Measurements from ENCODE around the gene HIC1.
"Not testable (repeated sequence)": the region's sequence is repeated elsewhere in the genome, so short reads cannot be mapped to it uniquely, and the experiment has no call there.

Gene HIC1

DNA sequence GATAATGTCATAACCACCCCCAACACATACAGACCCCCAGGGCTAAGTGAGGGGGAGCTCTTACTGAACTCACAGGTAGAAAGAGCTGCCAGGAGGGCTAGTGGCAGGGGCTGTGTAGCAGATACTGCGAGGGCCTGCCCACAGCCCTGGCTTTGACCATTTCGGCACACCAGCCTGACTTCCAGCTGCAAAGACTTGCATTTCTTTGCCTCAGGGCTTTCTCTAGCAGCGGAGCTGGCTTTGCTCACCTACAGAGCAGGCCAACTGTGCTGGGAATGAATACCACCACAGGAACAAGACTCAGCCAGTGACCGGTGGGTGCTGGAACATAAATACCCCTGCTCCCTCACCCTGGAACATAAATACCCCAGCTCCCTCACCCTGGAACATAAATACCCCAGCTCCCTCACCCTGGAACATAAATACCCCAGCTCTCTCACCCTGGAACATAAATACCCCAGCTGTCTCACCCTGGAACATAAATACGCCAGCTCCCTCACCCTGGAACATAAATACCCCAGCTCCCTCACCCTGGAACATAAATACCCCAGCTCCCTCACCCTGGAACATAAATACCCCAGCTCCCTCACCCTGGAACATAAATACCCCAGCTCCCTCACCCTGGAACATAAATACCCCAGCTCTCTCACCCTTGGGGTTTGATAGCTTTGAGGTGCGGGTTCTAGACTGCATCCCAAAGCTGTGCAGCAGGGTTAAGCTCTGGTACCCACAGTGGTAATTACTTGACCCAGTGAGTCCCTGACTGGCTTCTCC lies 41.5 kb upstream of the HIC1 start:
- not testable (repeated sequence) for H3K36me3 ChIP-seq (ENCODE audit: control insufficient read depth in 4 of 4, insufficient read depth in 4 of 4, low read length in 3 of 4)
- CTCF ChIA-PET, result interaction anchor here (1.2 to 1.3 kb wide), 2 partner anchors 9 to 14 kb away, joined by 4 read pairs; no protein-coding TSS in a partner anchor

DNA sequence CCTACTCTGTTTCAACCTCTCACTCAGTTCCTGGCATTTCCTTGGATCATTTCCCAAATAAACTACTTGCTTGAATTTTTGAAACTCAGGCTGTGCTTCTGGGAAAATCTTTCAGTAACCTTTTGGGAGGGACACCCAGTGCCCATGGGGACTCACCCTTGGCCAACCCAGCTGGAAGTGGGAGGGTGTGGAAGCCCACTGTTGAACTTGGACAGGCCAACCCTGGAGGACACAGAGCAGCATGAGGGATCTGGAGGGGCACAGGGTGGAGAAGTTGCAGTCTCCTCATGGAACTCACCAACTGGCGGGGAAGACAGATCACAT lies 40.9 kb upstream of the HIC1 start:
- Histone ChIP-seq H3K27me3 (replicated peaks in 2 of 5; ENCODE audit: control insufficient read depth in 4 of 5, insufficient read depth in 5 of 5, low read length in 4 of 5) (peaks cover 0 to 9% (median 0%) of the 10 kb centered on the region in 5 experiments), H3K36me3 (ENCODE audit: control insufficient read depth in 4 of 4, insufficient read depth in 4 of 4, low read length in 3 of 4) (no peaks in the 10 kb centered on the region), H3K27ac (ENCODE audit: insufficient read depth in 1 of 2, low read depth in 1 of 2, low read length in 2 of 2, poor library complexity in 1 of 2, severe bottlenecking in 2 of 2) (no peak overlapping the region), H3K4me3 (ENCODE audit: control insufficient read depth in 1 of 7, extremely low read depth in 1 of 7, insufficient read depth in 4 of 7, low read depth in 2 of 7, low read length in 6 of 7) (no peak overlapping the region), H3K9me3 (ENCODE audit: control extremely low read depth in 1 of 5, control insufficient read depth in 4 of 5, insufficient read depth in 2 of 5, low read depth in 1 of 5, low read length in 4 of 5) (peaks cover 0 to 5% (median 0%) of the 10 kb centered on the region in 5 experiments), H3K4me1 (ENCODE audit: control extremely low read depth in 1 of 4, control insufficient read depth in 4 of 4, insufficient read depth in 4 of 4, low read length in 3 of 4) (peaks cover 0 to 10% (median 3%) of the 10 kb centered on the region in 4 experiments)
- CTCF ChIA-PET, result interaction anchor here (1.2 to 1.3 kb wide), 2 partner anchors 10 to 15 kb away, joined by 4 read pairs; no protein-coding TSS in a partner anchor
- DNase-seq, result no peak
- POLR2A ChIA-PET, result no interaction called here
- WGBS (ENCODE audit: insufficient coverage), result 100% methylated on average over 1 of the region's 1 CpG

More for the DNA sequence above, 41.5 kb upstream of the HIC1 start:
- H3K4me1 ChIP-seq (ENCODE audit: control extremely low read depth in 1 of 4, control insufficient read depth in 4 of 4, insufficient read depth in 4 of 4, low read length in 3 of 4), result peaks cover 0 to 10% (median 3%) of the 10 kb centered on the region in 4 experiments
- H3K4me3 ChIP-seq (ENCODE audit: control insufficient read depth in 1 of 7, extremely low read depth in 1 of 7, insufficient read depth in 4 of 7, low read depth in 2 of 7, low read length in 6 of 7); H3K27me3 ChIP-seq (replicated peaks in 2 of 5; ENCODE audit: control insufficient read depth in 4 of 5, insufficient read depth in 5 of 5, low read length in 4 of 5); H3K9me3 ChIP-seq (ENCODE audit: control extremely low read depth in 1 of 5, control insufficient read depth in 4 of 5, insufficient read depth in 2 of 5, low read depth in 1 of 5, low read length in 4 of 5); H3K27ac ChIP-seq (ENCODE audit: insufficient read depth in 1 of 2, low read depth in 1 of 2, low read length in 2 of 2, poor library complexity in 1 of 2, severe bottlenecking in 2 of 2); DNase-seq; POLR2A ChIA-PET: not testable (repeated sequence)
- WGBS (ENCODE audit: insufficient coverage), result 94% methylated on average over 5 of the region's 6 CpGs

DNA sequence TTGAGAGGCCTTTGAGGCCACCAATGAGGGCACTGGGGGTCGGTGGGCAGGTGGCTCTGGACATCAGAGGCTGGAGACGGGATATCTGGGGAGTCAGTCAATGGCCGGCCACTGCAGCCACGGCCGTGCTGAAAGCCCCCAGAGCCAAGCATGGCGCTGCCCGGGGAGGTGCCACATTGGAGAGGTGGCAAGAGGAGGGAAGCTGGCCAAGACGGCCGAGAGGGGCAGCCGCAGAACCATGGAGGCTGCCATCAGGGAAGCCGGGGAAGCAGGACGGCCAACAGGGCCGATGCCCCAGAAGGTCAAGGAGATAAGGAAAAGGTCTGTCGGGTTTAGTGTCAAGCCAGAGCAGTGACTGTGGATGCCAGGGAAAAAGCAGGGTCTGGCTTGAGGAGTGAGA lies 39.6 kb upstream of the HIC1 start:
- CTCF ChIA-PET, result interaction anchor here (0.6 to 0.9 kb wide), 2 partner anchors 103 to 122 kb away, joined by 3 to 5 read pairs; no protein-coding TSS in a partner anchor
- WGBS (ENCODE audit: insufficient coverage), result 98% methylated on average over 11 of the region's 14 CpGs
- Histone ChIP-seq H3K36me3 (ENCODE audit: control insufficient read depth in 4 of 4, insufficient read depth in 4 of 4, low read length in 3 of 4) (no peaks in the 10 kb centered on the region), H3K4me3 (ENCODE audit: control insufficient read depth in 1 of 7, extremely low read depth in 1 of 7, insufficient read depth in 4 of 7, low read depth in 2 of 7, low read length in 6 of 7) (no peak overlapping the region), H3K9me3 (ENCODE audit: control extremely low read depth in 1 of 5, control insufficient read depth in 4 of 5, insufficient read depth in 2 of 5, low read depth in 1 of 5, low read length in 4 of 5) (peaks cover 0 to 5% (median 0%) of the 10 kb centered on the region in 5 experiments), H3K27me3 (replicated peaks in 2 of 5; ENCODE audit: control insufficient read depth in 4 of 5, insufficient read depth in 5 of 5, low read length in 4 of 5) (peaks cover 0 to 17% (median 0%) of the 10 kb centered on the region in 5 experiments), H3K27ac (ENCODE audit: insufficient read depth in 1 of 2, low read depth in 1 of 2, low read length in 2 of 2, poor library complexity in 1 of 2, severe bottlenecking in 2 of 2) (no peak overlapping the region), H3K4me1 (ENCODE audit: control extremely low read depth in 1 of 4, control insufficient read depth in 4 of 4, insufficient read depth in 4 of 4, low read length in 3 of 4) (peaks cover 0 to 11% (median 8%) of the 10 kb centered on the region in 4 experiments)
- DNase-seq, result no peak
- POLR2A ChIA-PET, result interaction anchor here (0.6 kb wide), 1 partner anchor 1040 kb away, joined by 3 read pairs; no protein-coding TSS in a partner anchor

DNA sequence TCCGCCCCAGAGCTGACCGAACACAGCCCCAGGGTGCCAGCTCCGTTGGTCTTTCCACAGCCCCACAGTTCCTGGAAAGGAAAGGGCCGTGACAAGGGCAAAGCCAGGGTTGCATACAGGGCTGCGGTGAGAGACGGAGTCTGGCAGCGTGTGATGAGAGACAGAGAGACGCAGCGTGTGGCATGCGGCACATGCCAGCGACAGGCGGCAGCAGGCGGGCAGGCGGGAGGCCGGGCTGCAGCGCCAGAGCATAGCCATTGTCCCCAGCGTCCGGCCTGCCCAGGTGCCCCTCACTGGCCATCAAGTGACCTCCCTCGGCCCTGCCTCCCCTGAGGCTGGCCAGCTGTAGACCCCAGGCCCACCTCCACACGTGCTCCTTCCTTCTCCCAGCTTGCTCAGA lies 38.4 kb upstream of the HIC1 start:
- peaks cover 0 to 15% (median 0%) of the 10 kb centered on the region in 5 experiments for H3K27me3 ChIP-seq (replicated peaks in 2 of 5; ENCODE audit: control insufficient read depth in 4 of 5, insufficient read depth in 5 of 5, low read length in 4 of 5)
- POLR2A ChIA-PET, result no interaction called here

DNA sequence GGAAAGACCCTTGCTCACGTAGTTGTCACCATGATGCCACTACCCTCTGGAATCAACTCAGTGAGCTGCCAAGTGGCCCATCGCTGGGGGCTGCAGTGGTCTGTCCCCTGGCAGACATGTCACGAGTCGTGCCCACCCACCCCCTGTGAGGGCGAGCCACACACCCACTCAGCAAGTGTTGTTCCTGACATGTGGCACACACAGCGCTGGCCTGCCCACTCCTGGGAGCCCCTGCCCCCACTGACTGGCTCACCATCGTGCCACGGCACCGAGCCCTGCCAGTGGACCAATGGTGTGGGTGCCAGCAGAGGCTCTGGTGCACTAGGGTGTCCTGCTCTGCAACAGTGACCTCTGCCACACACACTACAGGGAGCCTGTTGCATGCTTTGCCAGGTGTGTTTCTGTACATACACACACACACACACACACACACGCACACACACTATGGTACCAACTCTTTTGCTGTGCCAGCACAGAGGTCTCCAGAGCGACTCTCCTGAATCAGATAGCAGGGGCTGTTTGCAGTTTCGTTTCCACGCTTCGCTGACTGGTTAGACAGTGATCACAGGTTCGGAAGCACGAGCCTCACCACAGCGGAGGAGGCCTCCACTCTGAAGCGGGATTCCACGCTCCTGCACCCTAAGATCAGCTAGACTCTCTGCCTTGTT lies 37.5 kb upstream of the HIC1 start:
- Histone ChIP-seq H3K27ac (ENCODE audit: insufficient read depth in 1 of 2, low read depth in 1 of 2, low read length in 2 of 2, poor library complexity in 1 of 2, severe bottlenecking in 2 of 2) (no peak overlapping the region), H3K4me3 (ENCODE audit: control insufficient read depth in 1 of 7, extremely low read depth in 1 of 7, insufficient read depth in 4 of 7, low read depth in 2 of 7, low read length in 6 of 7) (no peak overlapping the region), H3K4me1 (ENCODE audit: control extremely low read depth in 1 of 4, control insufficient read depth in 4 of 4, insufficient read depth in 4 of 4, low read length in 3 of 4) (peaks cover 0 to 19% (median 17%) of the 10 kb centered on the region in 4 experiments), H3K9me3 (ENCODE audit: control extremely low read depth in 1 of 5, control insufficient read depth in 4 of 5, insufficient read depth in 2 of 5, low read depth in 1 of 5, low read length in 4 of 5) (peaks cover 0 to 5% (median 0%) of the 10 kb centered on the region in 5 experiments), H3K27me3 (replicated peaks in 2 of 5; ENCODE audit: control insufficient read depth in 4 of 5, insufficient read depth in 5 of 5, low read length in 4 of 5) (peaks cover 0 to 14% (median 0%) of the 10 kb centered on the region in 5 experiments), H3K36me3 (ENCODE audit: control insufficient read depth in 4 of 4, insufficient read depth in 4 of 4, low read length in 3 of 4) (no peaks in the 10 kb centered on the region)
- CTCF ChIA-PET, result no interaction called here
- WGBS (ENCODE audit: insufficient coverage), result 96% methylated on average over 17 of the region's 19 CpGs
- no peak for DNase-seq
- POLR2A ChIA-PET, result no interaction called here

More for the DNA sequence above, 38.4 kb upstream of the HIC1 start:
- CTCF ChIA-PET, result no interaction called here
- DNase-seq, result no peak
- WGBS (ENCODE audit: insufficient coverage), result 88% methylated on average over 19 of the region's 20 CpGs
- peaks cover 0 to 5% (median 0%) of the 10 kb centered on the region in 5 experiments for H3K9me3 ChIP-seq (ENCODE audit: control extremely low read depth in 1 of 5, control insufficient read depth in 4 of 5, insufficient read depth in 2 of 5, low read depth in 1 of 5, low read length in 4 of 5)
- peaks cover 0 to 21% (median 18%) of the 10 kb centered on the region in 4 experiments for H3K4me1 ChIP-seq (ENCODE audit: control extremely low read depth in 1 of 4, control insufficient read depth in 4 of 4, insufficient read depth in 4 of 4, low read length in 3 of 4)
- H3K27ac ChIP-seq (ENCODE audit: insufficient read depth in 1 of 2, low read depth in 1 of 2, low read length in 2 of 2, poor library complexity in 1 of 2, severe bottlenecking in 2 of 2), result no peak overlapping the region
- H3K36me3 ChIP-seq (ENCODE audit: control insufficient read depth in 4 of 4, insufficient read depth in 4 of 4, low read length in 3 of 4), result no peaks in the 10 kb centered on the region
- no peak overlapping the region for H3K4me3 ChIP-seq (ENCODE audit: control insufficient read depth in 1 of 7, extremely low read depth in 1 of 7, insufficient read depth in 4 of 7, low read depth in 2 of 7, low read length in 6 of 7)

DNA sequence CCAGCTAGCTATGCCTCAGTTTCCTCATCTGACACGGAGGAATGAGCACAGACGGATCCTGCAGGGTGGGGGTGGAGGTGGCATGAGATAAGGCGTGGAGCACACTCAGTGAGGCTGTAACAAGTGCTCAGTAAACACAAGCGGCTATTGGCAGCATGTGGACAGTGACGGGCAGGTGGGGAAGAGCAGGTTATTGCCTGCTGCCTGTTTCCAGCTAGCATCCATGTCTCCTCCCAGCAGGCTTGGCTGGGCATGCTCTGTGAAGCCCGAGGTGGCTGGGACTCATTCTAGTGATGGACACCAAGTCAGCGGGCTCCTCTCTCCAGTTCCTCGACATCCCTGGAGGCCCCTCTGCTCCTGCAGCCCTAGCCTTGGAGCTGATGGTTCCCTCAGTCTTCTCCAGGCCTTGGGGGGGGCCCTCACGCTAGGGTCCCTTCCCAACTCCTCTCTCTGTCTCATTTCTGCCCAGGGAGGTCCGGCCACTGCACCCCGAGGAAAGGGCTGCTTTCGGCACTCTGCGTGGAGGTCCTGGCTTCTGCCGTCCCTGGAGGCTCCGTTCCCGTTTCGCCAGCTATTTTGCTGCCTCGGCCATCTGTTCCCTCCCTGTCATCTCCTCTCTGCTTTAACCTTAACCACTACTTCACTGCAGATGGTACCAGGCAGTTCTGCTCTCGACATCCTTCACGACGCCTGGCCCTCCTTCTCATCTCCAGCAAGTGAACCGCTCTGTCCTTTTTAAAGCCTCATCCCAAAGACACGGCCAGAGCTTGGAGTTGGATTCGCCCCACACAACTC lies 36.0 kb upstream of the HIC1 start:
- no peak for DNase-seq
- ChIA-PET CTCF (interaction anchor here (1.0 to 1.3 kb wide), 2 partner anchors 137 to 226 kb away, joined by 3 to 4 read pairs; no protein-coding TSS in a partner anchor), POLR2A (no interaction called here)
- Histone ChIP-seq H3K27me3 (replicated peaks in 2 of 5; ENCODE audit: control insufficient read depth in 4 of 5, insufficient read depth in 5 of 5, low read length in 4 of 5) (peaks cover 0 to 14% (median under 1%) of the 10 kb centered on the region in 5 experiments), H3K9me3 (ENCODE audit: control extremely low read depth in 1 of 5, control insufficient read depth in 4 of 5, insufficient read depth in 2 of 5, low read depth in 1 of 5, low read length in 4 of 5) (no peaks in the 10 kb centered on the region), H3K27ac (ENCODE audit: insufficient read depth in 1 of 2, low read depth in 1 of 2, low read length in 2 of 2, poor library complexity in 1 of 2, severe bottlenecking in 2 of 2) (no peak overlapping the region), H3K4me3 (ENCODE audit: control insufficient read depth in 1 of 7, extremely low read depth in 1 of 7, insufficient read depth in 4 of 7, low read depth in 2 of 7, low read length in 6 of 7) (no peak overlapping the region), H3K36me3 (ENCODE audit: control insufficient read depth in 4 of 4, insufficient read depth in 4 of 4, low read length in 3 of 4) (no peaks in the 10 kb centered on the region), H3K4me1 (ENCODE audit: control extremely low read depth in 1 of 4, control insufficient read depth in 4 of 4, insufficient read depth in 4 of 4, low read length in 3 of 4) (peaks cover 0 to 34% (median 31%) of the 10 kb centered on the region in 4 experiments)
- 96% methylated on average over 24 of the region's 24 CpGs for WGBS (ENCODE audit: insufficient coverage)
